Measurements from ENCODE around the gene SFMBT2.

DNA sequence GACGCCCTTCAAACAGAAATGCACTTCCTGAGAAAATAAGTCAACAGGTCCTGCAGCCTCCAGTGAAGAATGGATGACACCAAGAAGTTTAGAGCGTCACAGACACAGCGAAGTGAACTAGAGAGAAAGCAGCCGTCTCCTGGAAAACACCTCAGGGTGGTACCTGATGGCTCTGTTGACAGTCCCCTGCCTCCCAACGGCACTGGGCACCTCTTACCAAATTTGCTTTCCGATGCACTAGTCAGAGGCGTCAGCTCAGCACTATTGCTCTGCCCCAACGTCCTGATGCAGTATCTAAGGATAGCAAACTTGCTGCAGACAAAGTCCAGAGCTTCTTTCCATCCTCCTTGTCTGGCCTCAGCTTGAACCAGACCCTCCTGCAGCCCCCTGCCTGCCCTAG is 38.3 kb downstream of the SFMBT2 start:
- TF ChIP-seq, protein P1, sequence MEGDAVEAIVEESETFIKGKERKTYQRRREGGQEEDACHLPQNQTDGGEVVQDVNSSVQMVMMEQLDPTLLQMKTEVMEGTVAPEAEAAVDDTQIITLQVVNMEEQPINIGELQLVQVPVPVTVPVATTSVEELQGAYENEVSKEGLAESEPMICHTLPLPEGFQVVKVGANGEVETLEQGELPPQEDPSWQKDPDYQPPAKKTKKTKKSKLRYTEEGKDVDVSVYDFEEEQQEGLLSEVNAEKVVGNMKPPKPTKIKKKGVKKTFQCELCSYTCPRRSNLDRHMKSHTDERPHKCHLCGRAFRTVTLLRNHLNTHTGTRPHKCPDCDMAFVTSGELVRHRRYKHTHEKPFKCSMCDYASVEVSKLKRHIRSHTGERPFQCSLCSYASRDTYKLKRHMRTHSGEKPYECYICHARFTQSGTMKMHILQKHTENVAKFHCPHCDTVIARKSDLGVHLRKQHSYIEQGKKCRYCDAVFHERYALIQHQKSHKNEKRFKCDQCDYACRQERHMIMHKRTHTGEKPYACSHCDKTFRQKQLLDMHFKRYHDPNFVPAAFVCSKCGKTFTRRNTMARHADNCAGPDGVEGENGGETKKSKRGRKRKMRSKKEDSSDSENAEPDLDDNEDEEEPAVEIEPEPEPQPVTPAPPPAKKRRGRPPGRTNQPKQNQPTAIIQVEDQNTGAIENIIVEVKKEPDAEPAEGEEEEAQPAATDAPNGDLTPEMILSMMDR (IDR thresholded peaks at IDR 0.05), result no peak
- no peak for TF ChIP-seq RELA (CRISPR knock-in tag; IDR thresholded peaks at IDR 0.05; ENCODE audit: borderline replicate concordance)
- TF ChIP-seq NFYB (CRISPR knock-in tag; conservative IDR thresholded peaks at IDR 0.05; ENCODE audit: low read depth), result no peak
- TF ChIP-seq SP1 (CRISPR knock-in tag; conservative IDR thresholded peaks at IDR 0.05), result no peak
- no peak for TF ChIP-seq ZNF423 (CRISPR knock-in tag; IDR thresholded peaks at IDR 0.05)
- TF ChIP-seq, protein P2, sequence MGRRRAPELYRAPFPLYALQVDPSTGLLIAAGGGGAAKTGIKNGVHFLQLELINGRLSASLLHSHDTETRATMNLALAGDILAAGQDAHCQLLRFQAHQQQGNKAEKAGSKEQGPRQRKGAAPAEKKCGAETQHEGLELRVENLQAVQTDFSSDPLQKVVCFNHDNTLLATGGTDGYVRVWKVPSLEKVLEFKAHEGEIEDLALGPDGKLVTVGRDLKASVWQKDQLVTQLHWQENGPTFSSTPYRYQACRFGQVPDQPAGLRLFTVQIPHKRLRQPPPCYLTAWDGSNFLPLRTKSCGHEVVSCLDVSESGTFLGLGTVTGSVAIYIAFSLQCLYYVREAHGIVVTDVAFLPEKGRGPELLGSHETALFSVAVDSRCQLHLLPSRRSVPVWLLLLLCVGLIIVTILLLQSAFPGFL (CRISPR knock-in tag; IDR thresholded peaks at IDR 0.05; ENCODE audit: borderline replicate concordance), result no peak
- TF ChIP-seq, protein P3, sequence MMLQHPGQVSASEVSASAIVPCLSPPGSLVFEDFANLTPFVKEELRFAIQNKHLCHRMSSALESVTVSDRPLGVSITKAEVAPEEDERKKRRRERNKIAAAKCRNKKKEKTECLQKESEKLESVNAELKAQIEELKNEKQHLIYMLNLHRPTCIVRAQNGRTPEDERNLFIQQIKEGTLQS (CRISPR knock-in tag; conservative IDR thresholded peaks at IDR 0.05), result no peak
- TF ChIP-seq, protein P4, sequence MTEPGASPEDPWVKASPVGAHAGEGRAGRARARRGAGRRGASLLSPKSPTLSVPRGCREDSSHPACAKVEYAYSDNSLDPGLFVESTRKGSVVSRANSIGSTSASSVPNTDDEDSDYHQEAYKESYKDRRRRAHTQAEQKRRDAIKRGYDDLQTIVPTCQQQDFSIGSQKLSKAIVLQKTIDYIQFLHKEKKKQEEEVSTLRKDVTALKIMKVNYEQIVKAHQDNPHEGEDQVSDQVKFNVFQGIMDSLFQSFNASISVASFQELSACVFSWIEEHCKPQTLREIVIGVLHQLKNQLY (CRISPR knock-in tag; IDR thresholded peaks at IDR 0.05), result no peak
- TF ChIP-seq ATF1 (CRISPR knock-in tag; IDR thresholded peaks at IDR 0.05), result no peak
